Neuron (in vitro differentiated cells): ENCODE results near the gene EXOC3.
"Not testable (repeated sequence)": the region's sequence is repeated elsewhere in the genome, so short reads cannot be mapped to it uniquely, and the experiment has no call there.

Source experiments
- H2AFZ ChIP-seq: one replicate; pipeline ENCODE4 v1.6.1; 2013; ENCODE audit warnings: low read depth, mild to moderate bottlenecking, inconsistent platforms, low read length, moderate library complexity
- H3K27me3 ChIP-seq: one replicate; pipeline ENCODE4 v1.6.1; 2013; ENCODE audit warnings: low read length; ENCODE audit not compliant: insufficient read depth
- H3K36me3 ChIP-seq: one replicate; pipeline ENCODE4 v1.6.1; 2013; ENCODE audit warnings: low read length; ENCODE audit not compliant: insufficient read depth
- H3K4me1 ChIP-seq: one replicate; pipeline ENCODE4 v1.6.1; 2013; ENCODE audit warnings: low read length; ENCODE audit not compliant: insufficient read depth
- H3K4me3 ChIP-seq: 2 replicates; pipeline ENCODE4 v1.5.1; 2013; ENCODE audit warnings: mild to moderate bottlenecking, low read length, moderate library complexity
- H3K9me3 ChIP-seq: one replicate; pipeline ENCODE4 v1.6.1; 2013; ENCODE audit warnings: low read length

Gene EXOC3

GRCh38 chr5:482506-482905 is 39.5 kb downstream of the EXOC3 start:
- H3K9me3 ChIP-seq, result peaks cover 6% of the 10 kb centered on the region
- no peak overlapping the region for H2AFZ ChIP-seq
- no peak overlapping the region for H3K4me3 ChIP-seq
- no peaks in the 10 kb centered on the region for H3K27me3 ChIP-seq
- no peaks in the 10 kb centered on the region for H3K36me3 ChIP-seq
- no peaks in the 10 kb centered on the region for H3K4me1 ChIP-seq

- no peak overlapping the region for H3K4me3 ChIP-seq
- H3K27me3 ChIP-seq, result no peaks in the 10 kb centered on the region
- H3K4me1 ChIP-seq, result no peaks in the 10 kb centered on the region
- H3K9me3 ChIP-seq, result peaks cover 6% of the 10 kb centered on the region
- no peaks in the 10 kb centered on the region for H3K36me3 ChIP-seq
- H2AFZ ChIP-seq, result no peak overlapping the region
These were observed 40.0 kb downstream of the EXOC3 start for GRCh38 chr5:483011-483410.

- Histone ChIP-seq H3K4me1 (no peaks in the 10 kb centered on the region), H3K4me3 (no peak overlapping the region), H2AFZ (no peak overlapping the region), H3K9me3 (peaks cover 8% of the 10 kb centered on the region), H3K27me3 (no peaks in the 10 kb centered on the region), H3K36me3 (no peaks in the 10 kb centered on the region)
These were observed 40.6 kb downstream of the EXOC3 start for GRCh38 chr5:483434-484140.

- Histone ChIP-seq H3K4me3 (no peak overlapping the region), H2AFZ (no peak overlapping the region), H3K36me3 (no peaks in the 10 kb centered on the region), H3K9me3 (peaks cover 8% of the 10 kb centered on the region), H3K4me1 (no peaks in the 10 kb centered on the region), H3K27me3 (no peaks in the 10 kb centered on the region)
These were observed 41.6 kb downstream of the EXOC3 start for GRCh38 chr5:484556-484955.

DNA sequence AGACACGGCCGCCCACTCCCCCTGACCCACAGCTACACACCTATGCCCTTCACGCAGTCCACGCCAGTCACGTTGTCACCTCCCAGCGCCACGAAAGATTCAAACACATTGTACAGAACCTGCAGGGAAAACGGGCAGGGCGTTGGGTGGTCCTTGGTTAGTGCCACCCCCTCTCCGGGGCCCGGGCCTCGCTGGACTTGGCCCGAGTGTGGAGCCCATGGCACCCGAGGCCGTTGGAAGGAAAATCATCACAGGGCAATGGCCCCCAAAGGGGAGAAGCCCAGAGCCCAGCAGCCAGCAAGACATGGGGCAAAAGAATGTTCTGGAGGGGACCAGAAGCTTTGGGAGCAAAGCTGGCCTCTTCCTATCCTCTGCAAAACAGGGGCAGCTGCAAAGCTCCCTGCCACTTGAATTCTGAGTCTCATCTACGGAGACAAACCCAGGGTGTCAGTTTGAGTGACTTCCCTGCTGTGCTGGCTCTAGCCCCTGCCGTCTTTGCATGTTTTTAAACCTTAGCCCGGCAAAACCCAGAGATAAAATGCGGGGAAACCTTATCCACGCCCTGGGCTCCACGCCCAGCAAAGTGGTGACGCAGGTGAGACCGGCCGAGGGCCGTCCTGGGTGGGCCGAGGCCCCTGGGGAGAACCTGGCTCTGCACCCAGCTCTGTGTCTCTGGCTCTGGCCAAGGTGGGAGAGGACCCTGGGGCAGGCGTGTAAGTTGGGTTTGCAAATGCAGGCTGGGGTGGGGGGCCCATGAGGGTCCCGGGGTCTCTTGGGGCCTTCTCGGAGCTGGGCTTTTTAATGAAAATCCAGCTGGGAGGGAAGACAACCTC is 42.4 kb downstream of the EXOC3 start:
- Histone ChIP-seq H3K36me3 (no peaks in the 10 kb centered on the region), H3K9me3 (peaks cover 15% of the 10 kb centered on the region), H3K4me1 (no peaks in the 10 kb centered on the region), H2AFZ (no peak overlapping the region), H3K4me3 (no peak overlapping the region), H3K27me3 (no peaks in the 10 kb centered on the region)

GRCh38 chr5:485946-486491 is 43.0 kb downstream of the EXOC3 start:
- no peak overlapping the region for H3K4me3 ChIP-seq
- peaks cover 2% of the 10 kb centered on the region for H3K27me3 ChIP-seq
- no peak overlapping the region for H2AFZ ChIP-seq
- no peaks in the 10 kb centered on the region for H3K4me1 ChIP-seq
- H3K36me3 ChIP-seq, result no peaks in the 10 kb centered on the region
- peaks cover 20% of the 10 kb centered on the region for H3K9me3 ChIP-seq

DNA sequence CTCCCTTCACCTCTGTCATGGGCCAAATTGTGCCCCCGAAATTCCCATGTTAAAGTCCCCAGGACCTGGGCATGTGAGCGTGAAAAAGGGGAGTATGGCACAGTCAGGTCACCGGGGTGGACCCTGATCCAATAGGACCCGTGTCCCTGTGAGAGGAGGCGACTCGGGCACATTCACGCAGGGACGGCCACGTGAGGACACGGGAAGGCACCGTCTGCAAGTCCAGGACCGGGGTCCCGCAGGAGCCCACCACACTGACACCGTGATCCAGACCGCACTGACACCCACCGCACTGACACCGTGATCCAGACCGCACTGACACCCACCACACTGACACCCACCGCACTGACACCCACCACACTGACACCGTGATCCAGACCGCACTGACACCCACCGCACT is 43.6 kb downstream of the EXOC3 start:
- not testable (repeated sequence) for H2AFZ ChIP-seq, H3K27me3 ChIP-seq, H3K4me3 ChIP-seq, H3K36me3 ChIP-seq, H3K4me1 ChIP-seq
- peaks cover 21% of the 10 kb centered on the region for H3K9me3 ChIP-seq

- no peak overlapping the region for H3K4me3 ChIP-seq
- peaks cover 20% of the 10 kb centered on the region for H3K9me3 ChIP-seq
- peaks cover 3% of the 10 kb centered on the region for H3K27me3 ChIP-seq
- H3K36me3 ChIP-seq, result no peaks in the 10 kb centered on the region
- H2AFZ ChIP-seq, result no peak overlapping the region
- H3K4me1 ChIP-seq, result no peaks in the 10 kb centered on the region
These were observed 45.3 kb downstream of the EXOC3 start for GRCh38 chr5:488241-488640.

DNA sequence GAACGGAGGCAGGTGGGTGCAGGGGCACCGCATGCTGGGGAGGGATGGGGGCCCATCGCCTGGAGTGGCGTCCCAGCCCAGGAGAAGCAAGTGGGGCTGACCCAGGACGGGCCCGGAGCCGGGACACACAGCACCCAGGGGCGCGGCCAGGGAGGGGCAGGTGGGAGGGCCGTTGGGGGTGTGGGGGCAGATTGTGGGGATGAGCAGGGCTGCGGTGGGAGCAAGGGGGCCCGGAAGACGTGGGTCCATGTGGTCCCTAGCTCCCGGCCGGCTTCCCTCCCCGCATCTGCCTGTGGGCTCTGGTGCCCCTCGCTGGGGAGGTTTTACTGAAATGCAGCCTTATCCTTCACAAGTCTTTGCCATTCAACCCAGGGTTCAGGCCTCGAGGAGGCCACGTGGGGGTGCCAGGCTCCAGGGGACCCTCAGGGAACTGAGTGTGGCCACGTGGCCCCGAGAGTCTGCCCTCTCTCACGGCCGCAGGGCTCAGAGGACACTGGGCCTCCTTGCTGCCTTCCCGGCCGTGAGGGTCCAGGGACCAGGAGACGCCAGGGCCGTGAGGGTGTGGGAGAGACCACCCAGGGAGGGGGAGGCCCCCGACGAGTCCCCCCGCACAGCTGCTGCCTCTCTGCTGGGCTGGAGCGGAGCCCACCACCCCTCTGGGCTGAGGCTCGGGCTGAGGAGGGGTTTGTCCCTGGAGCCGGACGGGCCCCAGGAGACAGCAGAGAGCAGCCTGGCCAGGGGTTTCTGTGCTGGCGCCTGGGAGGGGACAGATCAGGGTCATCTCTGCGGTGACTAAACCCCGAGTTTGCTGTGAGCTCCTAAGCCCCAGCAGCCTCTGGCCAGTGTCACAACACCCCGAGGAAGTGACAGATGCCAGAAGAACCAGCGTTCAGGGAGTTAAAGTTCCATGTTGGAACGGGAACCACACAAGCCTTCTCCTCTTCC is 46.0 kb downstream of the EXOC3 start:
- Histone ChIP-seq H3K4me3 (no peak overlapping the region), H3K9me3 (peaks cover 18% of the 10 kb centered on the region), H3K4me1 (no peaks in the 10 kb centered on the region), H3K36me3 (no peaks in the 10 kb centered on the region), H3K27me3 (peaks cover 9% of the 10 kb centered on the region), H2AFZ (no peak overlapping the region)

GRCh38 chr5:489689-490080 is 46.7 kb downstream of the EXOC3 start:
- H3K9me3 ChIP-seq, result peaks cover 18% of the 10 kb centered on the region
- peaks cover 15% of the 10 kb centered on the region for H3K27me3 ChIP-seq
- no peaks in the 10 kb centered on the region for H3K36me3 ChIP-seq
- no peak overlapping the region for H3K4me3 ChIP-seq
- H3K4me1 ChIP-seq, result no peaks in the 10 kb centered on the region
- H2AFZ ChIP-seq, result no peak overlapping the region

- Histone ChIP-seq H3K36me3 (no peaks in the 10 kb centered on the region), H3K4me1 (no peaks in the 10 kb centered on the region), H3K27me3 (peaks cover 19% of the 10 kb centered on the region), H2AFZ (no peak overlapping the region), H3K9me3 (peaks cover 18% of the 10 kb centered on the region), H3K4me3 (no peak overlapping the region)
These were observed 47.4 kb downstream of the EXOC3 start for GRCh38 chr5:490116-491106.
